ENCODE results near the gene DRC1.

DNA sequence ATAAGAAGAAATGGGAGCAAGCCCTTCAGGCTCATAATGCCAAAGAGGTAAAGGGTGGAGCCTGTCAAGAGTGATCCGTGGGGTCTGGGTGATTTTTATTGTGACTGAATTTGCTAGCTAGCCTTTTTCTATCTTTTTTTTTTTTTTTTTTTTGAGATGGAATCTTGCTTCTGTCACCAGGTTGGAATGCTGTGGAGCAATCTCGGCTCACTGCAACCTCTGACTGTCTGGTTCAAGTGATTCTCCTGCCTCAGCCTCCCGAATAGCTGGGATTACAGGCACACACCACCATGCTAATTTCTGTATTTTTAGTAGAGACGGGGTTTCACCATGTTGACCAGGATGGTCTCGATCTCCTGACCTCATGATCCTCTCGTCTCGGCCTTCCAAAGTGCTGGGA is 29.1 kb downstream of the DRC1 start:
- no peak for TF ChIP-seq POLR2A (IDR thresholded peaks at IDR 0.05)
- TF ChIP-seq, protein P1, sequence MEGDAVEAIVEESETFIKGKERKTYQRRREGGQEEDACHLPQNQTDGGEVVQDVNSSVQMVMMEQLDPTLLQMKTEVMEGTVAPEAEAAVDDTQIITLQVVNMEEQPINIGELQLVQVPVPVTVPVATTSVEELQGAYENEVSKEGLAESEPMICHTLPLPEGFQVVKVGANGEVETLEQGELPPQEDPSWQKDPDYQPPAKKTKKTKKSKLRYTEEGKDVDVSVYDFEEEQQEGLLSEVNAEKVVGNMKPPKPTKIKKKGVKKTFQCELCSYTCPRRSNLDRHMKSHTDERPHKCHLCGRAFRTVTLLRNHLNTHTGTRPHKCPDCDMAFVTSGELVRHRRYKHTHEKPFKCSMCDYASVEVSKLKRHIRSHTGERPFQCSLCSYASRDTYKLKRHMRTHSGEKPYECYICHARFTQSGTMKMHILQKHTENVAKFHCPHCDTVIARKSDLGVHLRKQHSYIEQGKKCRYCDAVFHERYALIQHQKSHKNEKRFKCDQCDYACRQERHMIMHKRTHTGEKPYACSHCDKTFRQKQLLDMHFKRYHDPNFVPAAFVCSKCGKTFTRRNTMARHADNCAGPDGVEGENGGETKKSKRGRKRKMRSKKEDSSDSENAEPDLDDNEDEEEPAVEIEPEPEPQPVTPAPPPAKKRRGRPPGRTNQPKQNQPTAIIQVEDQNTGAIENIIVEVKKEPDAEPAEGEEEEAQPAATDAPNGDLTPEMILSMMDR (IDR thresholded peaks at IDR 0.05), result no peak
